GM12878 (cell line): Measurements from ENCODE around the gene PDZK1IP1. TPM values are rescaled to one million over a fixed set of nuclear protein-coding genes. Genes with fewer than 3 reads are reported as not detected.

Source experiments
- CHD4 ChIP-seq: fragments of 200-600 bp; sonication (generic); IDR thresholded peaks from 2 replicates; pipeline ENCODE4 v1.6.1; 2016; ENCODE audit warnings: mild to moderate bottlenecking
- EZH2 ChIP-seq: IDR thresholded peaks from 2 replicates; pipeline ENCODE4 v1.6.1; 2012; ENCODE audit warnings: low read depth, mild to moderate bottlenecking, control low read depth, inconsistent platforms, low read length, borderline replicate concordance; ENCODE audit not compliant: control insufficient read depth
- HDAC6 ChIP-seq: fragments of 200-600 bp; sonication (generic); IDR thresholded peaks from one replicate; pipeline ENCODE4 v1.8.0; 2017; ENCODE audit warnings: antibody characterized with exemption; ENCODE audit not compliant: unreplicated experiment
- NFYB ChIP-seq: IDR thresholded peaks from 2 replicates; pipeline ENCODE4 v1.6.1; 2011; ENCODE audit warnings: low read depth, mild to moderate bottlenecking, low read length, improper control_type of control experiment, moderate library complexity; ENCODE audit not compliant: insufficient read depth
- REST ChIP-seq: IDR thresholded peaks from 2 replicates; pipeline ENCODE4 v1.6.1; 2012; ENCODE audit warnings: mild to moderate bottlenecking, low read depth, low read length
- SMAD5 ChIP-seq: IDR thresholded peaks from 2 replicates; pipeline ENCODE4 v1.6.1; 2016; ENCODE audit warnings: antibody characterized with exemption, low read depth
- SPI1 ChIP-seq: IDR thresholded peaks from 2 replicates; pipeline ENCODE4 v1.6.1; 2011; ENCODE audit warnings: low read depth, mild to moderate bottlenecking, low read length, moderate library complexity, borderline replicate concordance; ENCODE audit not compliant: insufficient read depth
- SREBF2 ChIP-seq: IDR thresholded peaks from 2 replicates; pipeline ENCODE4 v1.6.1; 2012; ENCODE audit warnings: mild to moderate bottlenecking, low read length
- ZBTB40 ChIP-seq: fragments of 450-650 bp; IDR thresholded peaks from 2 replicates; pipeline ENCODE4 v1.6.1; 2016; ENCODE audit warnings: mild to moderate bottlenecking, moderate library complexity, borderline replicate concordance
- polyA plus RNA-seq, 11 experiments: library from polyadenylated mRNA; depleted of rRNA in 4 of 11; unstranded in 6 of 11; stranded (reverse) in 5 of 11; fragments of >200 nt; fragmentation: Nextera tagmentation in 4 of 11; fragmentation: Illumina TruSeq in 1 of 11; extraction: Ambion mirVana in 4 of 11; extraction: Trizol in 1 of 11; gene quantifications; 1 replicate in 1 of 11; 2 replicates in 10 of 11; pipeline versions ENCODE4 v1.2.1 to v1.2.3, GENCODE V29; 2011 to 2016; ENCODE audit warnings: inconsistent platforms in 2 of 11, missing spikeins in 2 of 11, low read depth in 1 of 11
- total RNA-seq, 4 experiments: library from RNA; depleted of rRNA in 3 of 4; stranded (reverse); fragments of >200 nt in 3 of 4; fragmentation: Illumina TruSeq in 1 of 4; extraction: Trizol in 1 of 4; gene quantifications; 2 replicates each; pipeline versions ENCODE4 v1.2.1 to v1.2.3, GENCODE V29; 2013 to 2021

PDZK1IP1 gene
- total and polyA plus RNA-seq, 10 of the 15 experiments (the other 5 are each of a cell fraction or from before 2014, with no cell fraction given) = not detected

GRCh38 chr1:47222476-47222875, 32.6 kb upstream of the PDZK1IP1 start (continued):
- no peak for TF ChIP-seq EZH2
- no peak for TF ChIP-seq REST
- no peak for TF ChIP-seq ZBTB40
- no peak for TF ChIP-seq SREBF2
- TF ChIP-seq SMAD5 = no peak
- TF ChIP-seq SPI1 = no peak
- TF ChIP-seq CHD4 = no peak
- no peak for TF ChIP-seq HDAC6
- no peak for TF ChIP-seq NFYB
